GM20431 (cell line): ENCODE results near the gene SLC22A23.

Experiments used
- in situ Hi-C: fragments of 300-500 bp; cut with MseI, MboI; formaldehyde crosslinking; loops from one replicate; pipeline ENCODE4 v1.15.0; 2020; ENCODE audit warnings: low sequenced_read_pairs; ENCODE audit not compliant: unreplicated experiment

SLC22A23 gene

DNA sequence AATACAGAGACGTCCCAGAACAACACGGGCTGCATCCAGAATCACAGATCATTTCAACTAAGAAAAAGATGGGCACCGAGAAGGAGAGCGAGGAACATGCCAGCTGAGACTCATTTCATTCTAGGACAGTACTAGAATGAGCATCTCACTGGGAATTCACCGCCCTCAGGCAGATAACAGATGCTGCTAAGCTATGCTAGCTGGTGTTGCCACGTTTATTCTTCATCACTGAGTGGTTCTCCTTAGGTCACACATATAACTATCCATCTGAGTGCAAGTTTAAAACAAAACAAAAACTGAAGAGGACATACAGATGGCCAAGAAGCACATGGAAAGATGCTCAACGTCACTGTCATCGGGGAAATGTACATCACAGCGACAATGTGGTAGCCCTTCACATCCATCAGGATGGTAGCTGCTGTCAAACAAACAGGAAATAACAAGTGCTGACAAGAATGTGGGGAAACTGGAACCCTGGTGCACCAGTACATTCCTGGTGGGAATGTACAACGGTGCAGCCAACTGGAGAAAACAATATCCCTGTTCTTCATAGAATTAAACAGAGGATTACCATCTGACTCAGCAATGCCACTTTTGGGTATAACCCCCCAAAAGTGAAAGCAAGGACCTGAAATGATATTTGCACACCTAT is 97.6 kb downstream of the SLC22A23 start:
- in situ Hi-C loops = no loop called here

- in situ Hi-C loops = no loop called here
Measured at GRCh38 chr6:3358413-3359100, 98.3 kb downstream of the SLC22A23 start.

DNA sequence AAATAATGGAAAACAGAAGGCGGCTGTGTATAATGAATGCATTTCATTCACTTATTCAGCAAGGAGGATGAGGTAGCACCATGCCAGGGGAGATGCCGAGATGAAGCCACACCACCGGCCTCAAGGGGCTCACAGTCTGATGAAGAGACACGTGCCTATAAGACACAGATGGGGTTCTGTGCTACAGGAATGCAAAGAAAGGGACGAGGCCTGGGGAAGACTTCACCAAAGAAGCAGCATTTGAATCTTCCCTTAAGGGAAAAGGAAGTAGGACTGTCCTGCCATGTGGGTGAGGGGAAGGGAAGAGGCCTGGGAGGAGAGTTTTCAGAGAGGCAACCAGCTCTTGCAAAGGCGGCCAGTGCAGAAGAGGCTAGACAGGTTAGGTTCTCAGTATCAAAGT is 99.2 kb downstream of the SLC22A23 start:
- in situ Hi-C loops = no loop called here

GRCh38 chr6:3356824-3357420 is 99.9 kb downstream of the SLC22A23 start:
- in situ Hi-C loops = no loop called here

- in situ Hi-C loops = no loop called here
Measured at GRCh38 chr6:3356056-3356823, 100.6 kb downstream of the SLC22A23 start.

- in situ Hi-C loops = no loop called here
Measured at GRCh38 chr6:3355358-3356055, 101.3 kb downstream of the SLC22A23 start.

DNA sequence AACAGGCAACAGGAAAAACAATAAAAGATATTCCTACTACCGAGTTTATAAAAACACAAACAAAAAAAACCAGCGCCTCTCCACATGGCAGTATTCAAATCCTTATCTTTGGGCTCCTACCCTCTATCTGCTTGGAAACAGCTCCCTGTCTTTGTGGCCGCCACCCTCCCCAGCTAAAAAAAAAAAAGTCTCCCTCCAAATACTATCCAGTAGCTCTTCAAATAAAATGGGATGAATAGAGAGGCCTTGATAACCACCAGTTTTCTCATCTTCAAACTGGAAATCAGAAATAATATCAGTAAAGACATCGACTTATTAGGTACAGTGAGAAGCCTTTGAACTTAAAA is 101.9 kb downstream of the SLC22A23 start:
- in situ Hi-C loops = no loop called here

GRCh38 chr6:3353939-3354338 is 102.9 kb downstream of the SLC22A23 start:
- in situ Hi-C loops = no loop called here

DNA sequence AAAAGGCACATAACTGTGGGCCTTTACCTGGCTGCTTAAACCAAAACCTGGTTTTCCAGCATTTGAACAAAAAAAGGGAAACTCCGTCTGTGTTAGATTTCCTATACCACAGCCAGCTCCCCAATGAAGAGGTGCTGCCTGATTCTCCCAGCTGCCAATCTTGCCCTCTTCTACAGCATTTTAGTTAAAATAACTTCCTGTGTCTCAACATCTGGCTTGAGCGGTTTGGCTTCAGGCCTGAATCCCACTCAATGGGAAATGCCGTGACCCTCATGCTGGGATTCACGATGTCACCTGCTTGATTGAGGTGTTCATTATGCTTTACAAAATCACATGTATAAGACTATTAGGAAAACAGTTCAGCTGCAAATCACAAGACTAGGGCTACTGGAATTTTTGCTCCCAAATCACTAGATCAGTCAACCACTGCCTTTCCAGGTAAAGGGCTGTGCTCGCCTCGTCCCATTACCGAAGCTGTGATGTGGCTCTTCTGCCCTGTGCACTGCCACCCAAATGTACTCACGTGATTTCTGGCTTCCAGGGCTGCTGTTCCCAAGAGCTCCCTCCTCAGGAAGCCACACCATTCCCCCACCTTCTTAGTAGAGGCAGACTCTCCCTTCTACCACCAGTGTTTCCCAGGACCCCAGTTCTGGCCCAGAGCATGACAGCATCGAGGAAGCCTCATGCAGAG is 103.5 kb downstream of the SLC22A23 start:
- in situ Hi-C loops = no loop called here

DNA sequence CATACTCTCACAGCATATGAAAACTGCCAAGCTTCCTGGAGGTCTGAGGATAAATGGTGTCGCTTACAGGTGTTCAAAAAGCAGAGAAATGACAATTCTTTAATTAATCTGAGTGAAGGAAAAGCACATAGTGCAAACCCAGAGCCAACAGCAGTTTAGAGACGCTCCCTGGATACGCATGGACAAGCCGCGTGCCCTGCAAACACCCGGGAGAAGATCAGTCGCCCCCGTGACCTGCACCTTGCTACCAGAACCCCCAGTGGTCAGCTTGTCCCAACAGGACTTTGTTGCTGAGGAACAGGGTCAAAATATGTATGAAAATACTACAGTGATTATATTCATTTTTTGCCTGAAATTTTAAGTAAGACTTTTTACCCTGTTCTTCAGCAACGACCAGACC is 104.2 kb downstream of the SLC22A23 start:
- in situ Hi-C loops = no loop called here

DNA sequence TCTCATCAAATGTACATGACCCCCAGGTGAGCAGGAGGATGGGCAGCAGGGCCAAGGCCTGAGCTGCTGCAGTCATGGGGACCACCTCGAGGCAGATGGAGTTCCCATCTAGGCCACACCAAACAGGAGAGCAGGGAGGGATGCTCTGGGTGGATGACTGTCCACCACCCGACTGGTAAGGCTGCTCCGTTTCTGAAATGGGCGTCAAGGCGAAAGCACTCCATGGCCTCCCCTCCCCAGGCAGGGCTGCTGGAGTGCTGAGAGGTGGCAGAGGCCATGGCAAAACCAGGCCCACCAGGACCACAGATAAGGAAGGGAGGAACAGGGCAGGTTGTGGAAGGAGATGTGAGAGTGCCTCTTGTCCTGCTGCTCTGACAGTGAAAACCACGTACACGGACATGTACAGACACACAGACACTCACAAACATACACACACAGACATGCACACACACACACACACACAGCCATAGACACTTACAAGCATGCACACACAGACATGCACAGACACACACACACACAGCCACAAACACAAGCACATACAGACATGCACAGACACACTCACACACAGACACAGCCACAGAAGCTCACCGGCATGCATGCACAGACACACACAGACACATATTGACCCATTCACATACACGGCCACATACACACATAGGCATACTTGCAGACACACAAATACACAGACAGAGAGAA is 104.9 kb downstream of the SLC22A23 start:
- in situ Hi-C loops = no loop called here

- in situ Hi-C loops = no loop called here
Measured at GRCh38 chr6:3351105-3351676, 105.7 kb downstream of the SLC22A23 start.

GRCh38 chr6:3350252-3350796 is 106.5 kb downstream of the SLC22A23 start:
- in situ Hi-C loops = no loop called here

DNA sequence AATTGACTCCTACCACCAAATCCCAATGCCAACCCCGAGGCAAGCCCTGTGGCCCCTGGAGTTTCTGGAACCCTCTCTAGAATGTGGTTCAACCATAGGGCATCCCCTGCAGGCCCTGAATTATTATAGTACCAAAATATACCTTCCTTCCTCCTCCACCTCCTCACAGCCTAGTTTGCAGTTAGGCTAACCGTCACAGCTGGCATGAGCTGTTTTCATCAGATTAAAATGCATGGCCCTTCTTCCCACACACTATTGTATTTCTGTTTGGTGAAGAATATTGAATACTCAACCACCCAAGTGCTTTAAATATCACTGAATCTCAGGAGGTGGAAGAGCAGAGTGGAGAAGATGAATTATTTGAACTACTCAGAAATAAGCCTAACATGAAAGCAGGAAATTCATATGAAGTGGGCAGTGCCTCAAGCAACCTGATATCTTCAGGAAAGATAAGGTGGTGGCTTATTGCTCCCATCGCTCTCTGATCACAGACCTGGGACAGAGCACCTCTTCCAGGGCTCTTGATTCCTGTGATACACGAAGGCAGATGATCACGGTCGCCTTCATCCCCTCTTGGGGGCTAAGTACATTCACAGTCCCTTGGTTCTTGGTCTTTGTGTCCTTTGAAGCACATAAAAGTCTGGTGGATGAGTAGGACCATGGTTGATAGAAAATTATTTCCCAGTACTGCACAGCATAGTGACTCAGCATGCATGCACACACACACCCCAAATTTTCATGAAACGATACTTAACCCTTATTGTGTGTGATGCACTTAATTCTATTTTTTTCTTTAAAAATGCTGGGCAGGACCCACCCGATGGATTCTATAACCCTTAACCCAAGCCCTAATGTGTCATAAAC is 107.2 kb downstream of the SLC22A23 start:
- in situ Hi-C loops = no loop called here

DNA sequence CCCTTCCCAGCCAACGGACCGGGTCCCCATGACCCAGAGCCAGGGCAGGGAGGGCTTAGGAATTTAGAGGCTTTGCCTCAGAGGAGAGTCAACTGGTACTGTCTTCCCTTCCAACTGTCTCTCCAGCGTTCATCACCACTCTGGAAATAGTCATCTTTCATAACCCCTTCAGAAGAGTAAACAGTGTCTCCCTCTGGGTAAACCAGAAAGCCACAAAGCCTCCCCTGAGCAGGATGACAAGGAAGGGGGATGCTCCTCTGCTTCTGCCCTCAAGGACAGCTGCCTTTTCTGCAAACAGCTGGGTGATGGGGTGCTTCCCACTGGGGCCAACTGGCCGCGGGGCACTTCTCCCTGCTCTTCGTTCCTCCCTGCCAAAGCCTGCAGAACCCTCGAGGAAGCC is 108.0 kb downstream of the SLC22A23 start:
- in situ Hi-C loops = no loop called here

GRCh38 chr6:3347826-3348225 is 109.0 kb downstream of the SLC22A23 start:
- in situ Hi-C loops = no loop called here

DNA sequence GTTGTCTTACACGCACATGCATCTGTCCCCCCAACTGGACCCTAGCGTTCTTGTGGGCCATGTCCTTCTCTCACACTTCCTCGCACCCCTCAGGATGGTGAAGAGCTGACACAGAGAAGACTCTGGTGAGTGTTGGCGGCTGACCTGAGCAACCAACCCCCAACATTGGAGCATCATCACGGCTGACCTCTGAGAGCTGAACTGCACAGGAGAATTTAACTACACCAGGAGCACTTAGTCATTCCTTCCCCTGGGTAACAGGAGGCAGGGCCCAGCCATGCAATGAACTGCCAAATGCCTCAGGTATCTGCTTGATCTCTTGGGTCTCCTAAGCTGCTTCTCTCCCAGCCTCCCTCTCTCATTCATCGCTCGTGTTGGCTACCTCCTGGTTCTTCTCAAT is 109.6 kb downstream of the SLC22A23 start:
- in situ Hi-C loops = no loop called here

DNA sequence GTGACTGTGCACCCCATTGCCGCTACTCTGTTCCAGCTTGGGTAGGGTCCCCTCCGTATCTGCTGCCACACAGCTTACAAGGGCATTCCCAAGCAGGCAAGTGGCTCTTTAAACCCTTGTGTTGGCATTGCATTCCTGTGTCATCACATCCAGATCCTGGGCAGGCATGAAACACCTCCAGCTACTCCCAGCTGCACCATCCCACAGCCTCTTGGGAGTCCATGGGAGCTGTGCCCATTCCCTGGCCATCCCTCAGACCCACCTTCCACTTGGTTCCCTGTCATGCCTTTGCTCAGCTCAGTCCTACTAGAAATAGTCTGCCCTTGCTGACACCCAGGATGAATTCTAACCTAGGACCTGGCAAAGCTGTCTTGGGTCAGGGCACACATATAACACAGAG is 110.4 kb downstream of the SLC22A23 start:
- in situ Hi-C loops = no loop called here
